Activated effector memory CD4-positive, alpha-beta T cell treated with anti-CD3 and anti-CD28 coated beads, Interleukin-2, amount 50 U/mL, for 16 hours (primary cell): Measurements from ENCODE around the gene DKK3.

Experiments used
- DNase-seq: peaks from one replicate; pipeline ENCODE4 v3.0.0-alpha.2; 2020

DKK3 gene

GRCh38 chr11:11965656-11966353 is 42.6 kb downstream of the DKK3 start:
- no peak for DNase-seq

DNA sequence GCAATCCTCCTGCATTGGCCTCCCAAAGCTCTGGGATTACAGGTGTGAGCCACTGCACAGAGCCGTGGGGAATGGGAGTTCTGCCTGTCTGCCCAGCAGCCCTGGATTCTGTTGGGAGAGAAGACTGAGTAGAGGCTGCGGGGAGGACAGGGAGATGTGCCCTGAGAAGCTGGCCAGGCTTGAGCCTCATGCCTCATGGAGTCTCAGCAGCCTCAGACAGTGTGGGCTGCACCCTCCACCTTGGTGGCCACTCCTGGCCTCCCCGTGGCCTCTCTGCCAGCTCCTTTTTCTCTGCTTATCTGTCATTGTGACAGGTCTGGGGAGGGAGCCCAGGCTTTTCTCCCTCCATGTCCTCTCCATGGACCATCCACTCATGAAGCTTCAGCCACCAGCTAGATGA is 43.2 kb downstream of the DKK3 start:
- DNase-seq, result no peak

DNA sequence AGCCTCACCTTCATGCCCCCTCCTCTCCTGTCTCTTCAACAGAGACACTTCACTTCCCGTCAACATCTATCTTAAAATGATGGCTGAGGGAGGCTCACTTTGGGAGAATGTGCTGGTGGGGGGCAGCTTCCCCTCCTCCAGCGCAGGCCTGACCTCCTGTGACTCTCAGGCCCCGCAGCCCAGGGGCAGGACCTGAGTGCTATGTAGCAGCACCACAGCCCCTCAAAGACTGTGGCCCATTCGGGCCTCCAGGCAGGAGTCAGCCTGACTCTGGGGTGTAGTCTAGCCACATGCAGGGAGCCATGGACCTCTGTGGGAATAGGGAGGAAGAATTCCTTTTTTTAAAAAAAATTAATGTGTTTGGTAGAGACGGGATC is 43.7 kb downstream of the DKK3 start:
- DNase-seq, result no peak

- no peak for DNase-seq
These were observed 44.3 kb downstream of the DKK3 start for GRCh38 chr11:11963842-11964773.

DNA sequence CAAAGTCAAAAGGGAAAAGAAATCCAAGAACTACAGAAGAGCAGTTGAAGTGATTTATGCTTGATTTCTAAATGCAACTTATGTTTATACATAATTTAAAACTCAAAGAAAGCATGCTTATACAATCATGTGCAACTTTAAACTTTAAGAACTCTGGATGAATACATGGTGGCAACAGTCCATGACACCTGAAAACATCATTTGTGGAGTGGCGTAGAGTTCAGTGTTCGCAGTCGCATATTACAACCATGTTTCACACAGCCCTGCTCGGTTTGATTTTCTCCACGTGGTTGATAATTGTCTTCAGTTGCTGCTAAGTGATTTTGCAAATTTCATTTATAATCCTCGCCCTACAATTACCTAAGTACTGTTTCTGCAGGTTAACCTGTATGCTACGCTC is 45.4 kb downstream of the DKK3 start:
- DNase-seq, result no peak

- DNase-seq, result no peak
These were observed 46.9 kb downstream of the DKK3 start for GRCh38 chr11:11961399-11962028.

- DNase-seq, result no peak
These were observed 47.7 kb downstream of the DKK3 start for GRCh38 chr11:11960687-11961086.

GRCh38 chr11:11959601-11960000 is 48.8 kb downstream of the DKK3 start:
- DNase-seq, result no peak

DNA sequence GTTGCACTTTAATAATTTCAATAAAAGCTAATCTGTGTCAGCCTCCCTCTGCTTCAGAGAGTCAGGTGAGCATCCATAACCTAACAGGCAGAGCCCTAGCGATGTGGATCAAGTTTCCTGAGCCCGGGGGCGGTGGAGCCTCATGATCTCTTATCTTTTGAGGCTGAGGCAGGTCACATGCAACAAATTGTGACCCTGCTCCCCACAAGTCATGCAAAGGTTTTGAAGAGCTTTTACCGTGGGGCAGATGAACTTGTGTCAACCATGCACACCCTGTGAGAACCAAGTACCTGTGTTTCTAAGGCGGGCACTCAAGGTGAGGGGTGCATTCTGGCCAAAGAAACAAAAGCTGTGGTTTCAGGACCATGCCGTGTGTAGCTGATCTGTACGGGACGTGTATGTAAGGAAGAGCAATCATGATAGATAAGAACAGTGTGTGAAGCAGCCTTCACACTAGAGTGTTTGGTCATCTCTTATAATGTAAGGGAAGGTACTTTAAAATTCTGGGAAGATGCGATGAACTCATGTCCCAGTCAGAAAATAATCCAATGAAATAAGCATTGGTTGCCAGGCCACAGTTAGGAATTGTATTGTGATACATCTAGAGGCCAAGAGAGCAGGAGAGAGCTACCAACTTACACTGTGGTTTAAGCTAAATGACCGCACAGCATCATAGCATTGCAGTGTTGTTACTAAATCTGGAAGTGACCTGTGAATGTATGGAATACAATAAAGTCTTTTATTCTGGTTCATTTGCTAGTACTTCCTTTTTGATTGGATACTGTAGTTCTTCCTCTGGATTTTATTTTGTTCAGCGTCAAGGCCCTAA is 49.8 kb downstream of the DKK3 start:
- no peak for DNase-seq

- DNase-seq, result no peak
These were observed 52.4 kb downstream of the DKK3 start for GRCh38 chr11:11956006-11956405.

- no peak for DNase-seq
These were observed 56.4 kb downstream of the DKK3 start for GRCh38 chr11:11952036-11952435.

DNA sequence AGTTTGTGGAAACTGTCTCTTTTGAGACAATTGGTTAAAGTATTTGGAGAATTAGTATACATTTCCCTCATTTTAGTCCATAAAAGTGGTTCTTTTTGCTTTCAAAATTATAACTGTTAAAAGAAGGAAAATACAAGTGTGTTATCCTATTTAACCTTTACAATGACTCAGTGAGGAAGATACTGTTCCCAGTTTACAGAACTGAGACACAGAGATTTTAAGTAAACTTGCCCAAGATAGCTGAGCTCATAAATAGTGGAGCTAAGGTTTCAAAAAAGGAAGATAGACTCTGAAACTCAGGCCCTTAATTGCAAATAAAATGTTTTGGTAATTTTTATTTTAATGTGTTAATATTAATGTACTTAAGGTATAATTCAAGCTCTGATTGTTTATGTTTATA is 58.9 kb downstream of the DKK3 start:
- DNase-seq, result no peak

GRCh38 chr11:11948242-11948947 is 60.0 kb downstream of the DKK3 start:
- no peak for DNase-seq

DNA sequence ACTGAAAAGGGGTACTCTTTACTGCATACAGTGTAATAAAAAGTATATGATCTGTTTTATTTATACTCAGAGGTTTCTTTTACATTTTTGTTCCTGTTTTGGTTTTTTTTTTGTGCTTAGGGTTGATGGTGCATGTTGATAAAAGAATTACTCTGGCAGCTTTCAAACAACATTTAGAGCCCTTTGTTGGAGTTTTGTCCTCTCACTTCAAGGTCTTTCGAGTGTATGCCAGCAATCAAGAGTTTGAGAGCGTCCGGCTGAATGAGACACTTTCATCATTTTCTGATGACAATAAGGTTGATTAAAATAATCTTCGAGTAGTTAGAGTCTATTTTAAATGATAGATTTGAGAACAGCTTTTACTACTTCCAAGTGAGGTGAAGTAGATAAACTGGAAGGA is 60.6 kb downstream of the DKK3 start:
- DNase-seq, result no peak

GRCh38 chr11:11946878-11947277 is 61.5 kb downstream of the DKK3 start:
- DNase-seq, result no peak

DNA sequence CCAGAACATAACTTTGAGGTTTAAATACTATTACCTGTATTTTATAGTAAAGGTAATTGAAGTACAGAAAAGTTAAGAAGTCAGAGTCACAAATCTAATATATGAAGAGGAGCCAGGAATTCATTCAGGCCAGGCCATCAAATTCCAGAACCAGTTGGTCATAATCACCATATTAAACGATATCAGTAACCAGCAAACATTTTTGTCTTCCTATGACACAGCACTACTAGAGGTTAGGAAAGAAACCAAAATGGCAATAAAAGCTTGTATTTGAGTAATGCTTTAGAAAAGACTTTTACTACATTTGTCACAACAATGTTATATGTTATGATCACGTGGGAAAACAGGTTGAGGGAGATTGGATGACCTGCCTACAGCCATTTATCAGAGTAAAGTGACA is 62.2 kb downstream of the DKK3 start:
- DNase-seq, result no peak

DNA sequence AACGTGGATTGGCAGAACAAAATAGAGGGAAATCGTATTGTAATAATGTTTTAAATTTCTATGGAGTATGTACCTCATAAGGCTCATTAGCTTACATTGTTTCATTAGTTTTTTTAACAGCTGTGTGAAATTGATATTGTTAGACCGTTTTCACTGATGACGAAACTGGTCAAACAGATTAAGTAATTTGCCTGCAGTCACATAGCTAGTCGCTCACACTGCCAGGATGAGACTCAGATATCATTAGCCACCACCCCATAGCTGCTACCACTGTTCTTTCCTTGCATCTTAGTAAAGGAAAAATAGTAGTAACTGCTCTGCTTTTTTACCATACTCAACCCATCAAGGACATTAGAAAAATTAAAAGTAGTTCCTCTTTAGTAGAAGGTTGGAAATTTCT is 64.0 kb downstream of the DKK3 start:
- no peak for DNase-seq

GRCh38 chr11:11942668-11943067 is 65.8 kb downstream of the DKK3 start:
- DNase-seq, result no peak

DNA sequence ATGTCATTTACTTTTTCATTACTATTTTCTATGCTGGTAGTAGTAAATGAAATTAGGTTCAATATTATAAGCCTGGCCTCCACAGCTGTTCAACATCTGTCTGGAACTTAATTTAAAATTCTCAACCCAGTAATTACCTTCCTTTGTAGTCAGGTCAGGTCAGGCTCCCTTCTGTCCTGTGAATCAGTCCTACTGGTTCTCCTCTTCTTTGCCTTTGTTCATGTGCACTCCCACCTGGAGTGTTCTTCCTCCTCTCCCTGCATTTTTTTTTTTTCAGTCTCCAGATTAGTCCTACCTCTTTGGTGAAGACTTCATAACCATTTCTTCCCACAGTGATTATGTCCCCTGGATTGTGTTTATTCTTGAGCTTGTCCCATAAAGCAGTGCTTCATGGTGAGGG is 67.9 kb downstream of the DKK3 start:
- DNase-seq, result no peak

GRCh38 chr11:11937957-11938356 is 70.5 kb downstream of the DKK3 start:
- no peak for DNase-seq

DNA sequence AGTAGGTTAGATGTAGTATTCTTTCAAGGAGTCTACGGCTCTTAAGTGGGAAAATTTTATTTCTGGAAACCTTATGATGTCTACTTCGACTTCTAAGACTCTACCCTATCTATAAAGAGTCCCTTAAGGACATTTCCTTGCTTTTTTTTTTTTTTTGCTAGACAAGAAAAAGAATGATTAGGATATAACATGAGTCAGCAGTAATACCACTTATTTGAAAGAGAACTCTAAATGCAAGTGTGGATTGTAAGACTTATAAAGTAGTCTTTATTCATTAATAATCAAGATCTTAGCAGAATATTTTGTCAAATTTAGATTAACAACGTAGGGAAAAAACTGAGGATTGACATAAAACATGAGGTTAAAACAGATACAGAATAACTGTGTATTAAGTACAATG is 71.0 kb downstream of the DKK3 start:
- no peak for DNase-seq

DNA sequence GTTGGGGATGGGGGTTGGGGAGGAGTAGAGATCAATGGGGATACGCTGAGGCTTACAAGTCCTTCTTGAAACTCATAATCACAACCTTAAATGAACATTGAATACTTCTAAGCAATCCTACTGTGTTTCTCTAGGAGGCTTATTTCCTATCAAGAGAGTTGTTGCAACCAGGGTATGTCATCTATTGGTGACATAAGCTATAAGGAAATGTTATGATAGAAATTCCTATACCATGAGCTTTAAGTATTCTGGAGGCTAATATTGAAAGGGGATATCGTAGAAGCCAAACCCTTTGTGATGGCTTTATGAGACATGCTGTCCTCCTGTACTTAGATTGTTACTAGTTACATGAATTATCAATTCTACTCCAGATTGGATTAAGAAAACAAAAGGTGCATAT is 72.9 kb downstream of the DKK3 start:
- no peak for DNase-seq
